Peyer's patch (tissue), 4 donors: ENCODE results near the gene YAF2. TPM values are rescaled to one million over a fixed set of nuclear protein-coding genes. Genes with fewer than 3 reads are reported as not detected.
A peak's percentile ranks its signal among the peaks of the same experiment; 100 is the strongest.
"Not testable (repeated sequence)": the region's sequence is repeated elsewhere in the genome, so short reads cannot be mapped to it uniquely, and the experiment has no call there.

Experiments used
- DNase-seq, 3 donors: peaks; one replicate each; pipeline ENCODE4 v3.0.0-alpha.2; 2017 to 2019
- H3K27ac ChIP-seq, 4 donors: fragments of 200-600 bp; sonication (generic); one replicate each; pipeline ENCODE4 v1.5.1; 2016 to 2019
- H3K27me3 ChIP-seq, 2 donors: fragments of 200-600 bp; sonication (generic); one replicate each; pipeline ENCODE4 v1.5.1; 2019
- H3K36me3 ChIP-seq, 3 donors: fragments of 200-600 bp; sonication (generic); one replicate each; pipeline ENCODE4 v1.5.1; 2016 to 2019
- H3K4me1 ChIP-seq, 4 donors: fragments of 200-600 bp; sonication (generic); one replicate each; pipeline ENCODE4 v1.5.1; 2016 to 2019
- H3K4me3 ChIP-seq, 4 donors: fragments of 200-600 bp; sonication (generic); 1 replicate in 3 of 4; 2 replicates in 1 of 4; pipeline ENCODE4 v1.5.1; 2016 to 2019; ENCODE audit warnings: mild to moderate bottlenecking in 1 of 4
- H3K9me3 ChIP-seq, 4 donors: fragments of 200-600 bp; sonication (generic); one replicate each; pipeline ENCODE4 v1.5.1; 2016 to 2019; ENCODE audit warnings: mild to moderate bottlenecking in 1 of 4
- POLR2A ChIP-seq, 2 donors: fragments of 450-650 bp; IDR thresholded peaks; one replicate each; pipeline ENCODE4 v1.5.1; 2017; ENCODE audit warnings: antibody characterized with exemption in 2 of 2, mild to moderate bottlenecking in 2 of 2, moderate library complexity in 2 of 2
- total RNA-seq, 4 donors: library from RNA; depleted of rRNA; stranded (reverse); fragments of >200 nt; gene quantifications; one replicate each; pipeline ENCODE4 v1.1.0, GENCODE V29; 2016
- TF ChIP-seq, protein P1 (sequence below), 6 experiments: fragments of 450-650 bp in 4 of 6; fragments of 200-600 bp in 2 of 6; sonication (generic) in 1 of 6; IDR thresholded peaks; one replicate each; pipeline ENCODE4 v1.5.1; 2017 to 2019; ENCODE audit warnings: antibody characterized with exemption in 6 of 6, mild to moderate bottlenecking in 3 of 6, moderate library complexity in 1 of 6

Gene YAF2
- total RNA-seq, 4 donors from 2014 or later: 22.9 to 89.1 (median 42.9) TPM

DNA sequence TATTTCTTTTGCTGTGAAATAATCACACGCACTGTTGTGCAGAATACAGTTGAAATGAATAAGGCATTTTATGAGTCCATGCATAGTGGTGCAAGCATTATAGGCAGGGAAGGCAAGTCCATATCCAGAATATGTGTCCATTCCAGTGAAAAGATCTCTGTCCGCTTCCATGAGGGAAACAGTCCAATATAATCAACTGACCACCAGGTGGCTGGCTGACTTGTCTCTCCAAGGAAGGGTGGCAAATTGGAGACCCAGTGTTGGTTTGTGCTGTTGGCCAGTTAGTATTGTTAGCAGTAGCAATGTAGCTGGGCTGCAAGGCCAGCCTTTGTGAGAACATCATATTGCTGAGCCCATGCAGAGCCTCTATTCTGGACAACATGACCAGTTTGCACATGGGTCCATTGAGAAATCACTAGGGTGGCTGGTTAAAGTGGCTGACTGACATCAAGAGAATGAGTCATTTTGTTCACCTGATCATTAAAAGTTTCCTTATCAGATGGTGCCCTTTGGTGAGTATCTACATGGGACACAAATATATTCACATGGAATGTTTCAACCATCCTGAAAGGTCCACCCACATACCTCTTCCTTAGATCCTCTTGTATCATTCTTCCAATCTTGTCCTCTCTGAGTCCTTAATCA lies 17.3 kb upstream of the YAF2 start:
- H3K4me3 ChIP-seq: no peak overlapping the region
- H3K9me3 ChIP-seq: no peaks in the 10 kb centered on the region
- H3K4me1 ChIP-seq: no peaks in the 10 kb centered on the region
- no peak for DNase-seq
- TF ChIP-seq, protein P1, sequence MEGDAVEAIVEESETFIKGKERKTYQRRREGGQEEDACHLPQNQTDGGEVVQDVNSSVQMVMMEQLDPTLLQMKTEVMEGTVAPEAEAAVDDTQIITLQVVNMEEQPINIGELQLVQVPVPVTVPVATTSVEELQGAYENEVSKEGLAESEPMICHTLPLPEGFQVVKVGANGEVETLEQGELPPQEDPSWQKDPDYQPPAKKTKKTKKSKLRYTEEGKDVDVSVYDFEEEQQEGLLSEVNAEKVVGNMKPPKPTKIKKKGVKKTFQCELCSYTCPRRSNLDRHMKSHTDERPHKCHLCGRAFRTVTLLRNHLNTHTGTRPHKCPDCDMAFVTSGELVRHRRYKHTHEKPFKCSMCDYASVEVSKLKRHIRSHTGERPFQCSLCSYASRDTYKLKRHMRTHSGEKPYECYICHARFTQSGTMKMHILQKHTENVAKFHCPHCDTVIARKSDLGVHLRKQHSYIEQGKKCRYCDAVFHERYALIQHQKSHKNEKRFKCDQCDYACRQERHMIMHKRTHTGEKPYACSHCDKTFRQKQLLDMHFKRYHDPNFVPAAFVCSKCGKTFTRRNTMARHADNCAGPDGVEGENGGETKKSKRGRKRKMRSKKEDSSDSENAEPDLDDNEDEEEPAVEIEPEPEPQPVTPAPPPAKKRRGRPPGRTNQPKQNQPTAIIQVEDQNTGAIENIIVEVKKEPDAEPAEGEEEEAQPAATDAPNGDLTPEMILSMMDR (IDR thresholded peaks at IDR 0.05): no peak
- TF ChIP-seq POLR2A (IDR thresholded peaks at IDR 0.05): no peak
- H3K27ac ChIP-seq: no peak overlapping the region
- no peaks in the 10 kb centered on the region for H3K27me3 ChIP-seq
- no peaks in the 10 kb centered on the region for H3K36me3 ChIP-seq

DNA sequence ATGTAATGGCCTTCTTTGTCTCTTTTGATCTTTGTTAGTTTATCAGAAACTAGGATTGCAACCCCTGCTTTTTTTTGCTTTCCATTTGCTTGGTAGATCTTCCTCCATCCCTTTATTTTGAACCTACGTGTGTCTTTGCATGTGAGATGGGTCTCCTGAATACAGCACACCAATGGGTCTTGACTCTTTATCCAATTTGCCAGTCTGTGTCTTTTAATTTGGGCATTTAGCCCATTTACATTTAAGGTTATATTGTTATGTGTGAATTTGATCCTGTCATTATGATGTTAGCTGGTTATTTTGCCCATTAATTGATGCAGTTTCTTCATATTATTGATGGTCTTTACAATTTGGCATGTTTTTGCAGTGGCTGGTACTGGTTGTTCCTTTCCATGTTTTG lies 14.6 kb upstream of the YAF2 start:
- H3K27me3 ChIP-seq, DNase-seq, H3K4me3 ChIP-seq, H3K27ac ChIP-seq, H3K9me3 ChIP-seq, H3K4me1 ChIP-seq, H3K36me3 ChIP-seq: not testable (repeated sequence)

DNA sequence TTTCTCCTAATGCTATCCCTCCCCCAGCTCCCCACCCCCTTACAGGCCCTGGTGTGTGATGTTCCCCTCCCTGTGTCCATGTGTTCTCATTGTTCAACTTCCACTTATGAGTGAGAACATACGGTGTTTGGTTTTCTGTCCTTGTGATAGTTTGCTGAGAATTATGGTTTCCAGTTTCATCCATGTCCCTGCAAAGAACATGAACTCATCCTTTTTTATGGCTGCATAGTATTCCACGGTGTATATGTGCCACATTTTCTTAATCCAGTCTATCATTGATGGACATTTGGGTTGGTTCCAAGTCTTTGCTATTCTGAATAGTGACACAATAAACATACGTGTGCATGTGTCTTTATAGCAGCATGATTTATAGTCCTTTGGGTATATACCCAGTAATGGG lies 11.0 kb upstream of the YAF2 start:
- H3K4me1 ChIP-seq, H3K36me3 ChIP-seq, H3K9me3 ChIP-seq, H3K27me3 ChIP-seq, DNase-seq, H3K4me3 ChIP-seq, H3K27ac ChIP-seq: not testable (repeated sequence)

DNA sequence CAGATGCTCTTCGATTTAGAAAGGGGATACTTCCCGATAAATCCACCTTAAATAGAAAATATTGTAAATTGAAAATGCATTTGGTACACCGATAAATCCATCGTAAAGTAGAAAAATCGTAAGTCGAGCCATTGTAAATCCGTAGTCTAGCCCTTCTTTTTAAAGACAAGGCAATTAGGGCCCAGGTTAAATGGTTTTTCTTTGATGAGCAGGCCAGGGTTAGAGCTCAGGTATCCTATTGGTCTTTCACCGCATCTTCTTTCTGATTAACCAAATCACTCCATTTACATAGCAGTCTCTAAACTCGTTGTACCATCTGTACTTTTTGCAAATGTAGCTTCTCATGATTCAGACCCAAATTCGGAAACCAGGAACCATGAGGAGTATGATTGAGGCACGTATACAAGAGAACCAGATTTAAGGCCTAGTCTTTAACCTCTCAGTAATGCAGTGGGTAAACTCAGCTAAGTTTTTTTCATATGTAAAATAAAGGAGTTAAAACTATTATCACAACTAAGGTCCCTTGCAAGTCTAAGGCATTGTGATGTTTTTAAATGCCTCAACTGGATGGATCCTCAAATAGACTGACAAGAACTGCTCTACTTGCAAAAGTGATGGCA lies 2.2 kb upstream of the YAF2 start:
- H3K4me1 ChIP-seq: peaks cover 3 to 18% (median 5%) of the 10 kb centered on the region in 4 donors
- DNase-seq: no peak
- no peaks in the 10 kb centered on the region for H3K9me3 ChIP-seq
- no peak overlapping the region for H3K27ac ChIP-seq
- H3K4me3 ChIP-seq: no peak overlapping the region
- TF ChIP-seq, protein P1 (IDR thresholded peaks at IDR 0.05): no peak
- TF ChIP-seq POLR2A (IDR thresholded peaks at IDR 0.05): no peak
- H3K36me3 ChIP-seq: no peaks in the 10 kb centered on the region
- H3K27me3 ChIP-seq: no peaks in the 10 kb centered on the region

DNA sequence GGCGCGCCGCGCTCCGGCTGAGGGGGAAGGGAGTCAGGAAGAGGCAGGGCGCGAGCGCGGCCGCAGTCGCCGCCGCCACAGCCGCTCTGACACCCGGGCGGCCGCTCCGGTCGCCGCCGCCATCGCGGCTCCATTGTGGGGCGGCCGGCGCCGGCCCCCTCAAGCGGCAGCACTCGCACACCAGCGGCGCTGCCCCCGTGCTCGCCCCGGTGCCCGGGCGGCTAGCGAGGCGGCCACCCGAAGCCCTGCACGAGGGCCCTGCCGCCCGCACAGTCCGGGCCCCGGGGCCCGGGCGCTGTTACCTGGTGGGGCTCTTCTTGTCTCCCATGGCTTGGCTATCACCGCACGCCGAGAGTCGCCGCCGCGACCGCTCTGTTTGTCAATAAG lies 202 bp downstream of the YAF2 start:
- Histone ChIP-seq H3K36me3 (no peaks in the 10 kb centered on the region), H3K4me1 (peaks cover 3 to 24% (median 5%) of the 10 kb centered on the region in 4 donors), H3K27me3 (no peaks in the 10 kb centered on the region), H3K9me3 (no peaks in the 10 kb centered on the region), H3K4me3 (peak overlapping the region; percentile 82 to 97 (median 94)), H3K27ac (peak overlapping the region; percentile 95 to 96 (median 95))
- peak in 1 of 3 donors; percentile 47 for DNase-seq
- TF ChIP-seq, protein P1 (IDR thresholded peaks at IDR 0.05): no peak
- TF ChIP-seq POLR2A (IDR thresholded peaks at IDR 0.05): peak in 1 of 2 donors; percentile 31

DNA sequence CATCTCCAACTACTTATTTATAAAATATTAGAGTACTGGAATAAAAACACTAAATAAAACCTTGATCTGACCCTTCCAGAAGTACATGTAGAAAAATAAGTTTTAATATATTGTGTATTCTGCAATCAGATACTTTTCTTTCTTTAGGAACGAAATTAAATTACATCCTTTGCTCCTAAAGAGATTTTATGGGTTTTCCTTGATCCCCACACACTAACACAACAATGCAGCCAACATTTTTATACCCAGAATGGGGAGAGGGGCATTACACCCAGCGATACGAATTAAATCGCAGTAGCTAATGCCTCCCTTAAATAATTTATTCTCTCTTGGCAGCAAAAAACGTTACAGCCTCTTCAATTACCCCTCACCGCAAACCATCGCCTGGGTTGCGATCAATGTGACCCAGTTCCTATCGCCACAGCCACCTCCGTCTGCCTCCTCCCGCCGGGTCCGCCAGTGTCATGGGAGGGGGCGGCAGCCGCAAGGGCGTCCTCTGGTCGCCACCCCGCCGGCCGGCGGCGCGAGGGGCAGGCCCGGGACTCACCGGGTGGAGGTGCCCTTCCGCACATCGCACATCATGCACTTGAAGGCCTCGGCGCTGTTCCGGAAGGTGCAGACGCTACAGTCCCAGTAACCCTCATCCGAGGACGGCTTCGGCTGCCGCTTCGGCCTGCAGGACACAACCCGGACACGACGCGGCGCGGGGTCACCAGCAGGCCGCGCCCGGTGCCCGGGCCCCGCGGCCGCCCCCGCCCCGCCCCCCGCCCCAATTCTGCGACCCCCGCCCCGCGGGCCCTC lies 796 bp downstream of the YAF2 start:
- Histone ChIP-seq H3K4me1 (peaks cover 3 to 24% (median 5%) of the 10 kb centered on the region in 4 donors), H3K4me3 (peak overlapping the region; percentile 82 to 97 (median 94)), H3K36me3 (no peaks in the 10 kb centered on the region), H3K9me3 (no peaks in the 10 kb centered on the region), H3K27ac (peak overlapping the region; percentile 95 to 96 (median 95)), H3K27me3 (no peaks in the 10 kb centered on the region)
- peak in 1 of 2 donors; percentile 8 for TF ChIP-seq POLR2A (IDR thresholded peaks at IDR 0.05)
- TF ChIP-seq, protein P1 (IDR thresholded peaks at IDR 0.05): peak in 4 of 6 experiments; percentile 38 to 57 (median 54)
- peak; percentile 76 to 90 (median 86) for DNase-seq
